ENCODE measurements around the gene CIB4. TPM values are rescaled to one million over a fixed set of nuclear protein-coding genes. Genes with fewer than 3 reads are reported as not detected.

The CIB4 gene
- total RNA-seq, 1 donor from 2014 or later = not detected

DNA sequence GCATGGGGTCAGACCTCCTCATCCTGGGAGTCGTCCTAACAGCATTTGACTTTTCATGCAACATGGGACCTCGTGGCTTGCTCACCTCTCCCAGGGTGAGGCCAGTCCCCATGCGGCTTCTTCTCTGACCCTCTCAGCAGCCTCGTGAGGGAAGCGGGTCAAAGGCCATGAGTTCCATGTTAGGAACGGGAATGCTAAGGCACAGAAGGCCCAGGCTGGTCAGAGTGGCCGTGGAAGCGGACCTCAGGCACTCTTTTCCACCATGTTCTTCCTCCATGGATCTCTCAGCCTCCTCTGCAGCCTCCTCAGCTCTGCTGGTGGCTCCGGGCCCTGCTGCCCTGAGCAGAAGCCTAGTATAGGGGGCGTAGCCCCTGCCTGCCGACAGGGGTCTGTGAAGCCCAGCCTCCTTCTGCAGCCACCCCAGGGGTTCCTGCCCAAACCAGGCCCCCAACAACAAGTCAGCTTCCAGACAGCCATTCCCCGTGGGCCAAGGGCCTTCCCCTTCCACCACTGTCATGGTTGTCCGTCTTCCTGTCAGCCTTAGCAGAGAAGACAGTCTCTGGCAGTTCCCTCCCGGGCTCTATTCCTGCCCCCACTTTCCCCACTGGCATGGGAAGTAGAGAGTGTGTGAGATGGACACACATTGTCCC, 103.2 kb downstream of the CIB4 start:
- TF ChIP-seq POLR2A (IDR thresholded peaks at IDR 0.05) (no peak), POLR2AphosphoS5 (IDR thresholded peaks at IDR 0.05; ENCODE audit: insufficient read depth in 1 of 2, low read depth in 1 of 2) (no peak)
- TF ChIP-seq, protein P1, sequence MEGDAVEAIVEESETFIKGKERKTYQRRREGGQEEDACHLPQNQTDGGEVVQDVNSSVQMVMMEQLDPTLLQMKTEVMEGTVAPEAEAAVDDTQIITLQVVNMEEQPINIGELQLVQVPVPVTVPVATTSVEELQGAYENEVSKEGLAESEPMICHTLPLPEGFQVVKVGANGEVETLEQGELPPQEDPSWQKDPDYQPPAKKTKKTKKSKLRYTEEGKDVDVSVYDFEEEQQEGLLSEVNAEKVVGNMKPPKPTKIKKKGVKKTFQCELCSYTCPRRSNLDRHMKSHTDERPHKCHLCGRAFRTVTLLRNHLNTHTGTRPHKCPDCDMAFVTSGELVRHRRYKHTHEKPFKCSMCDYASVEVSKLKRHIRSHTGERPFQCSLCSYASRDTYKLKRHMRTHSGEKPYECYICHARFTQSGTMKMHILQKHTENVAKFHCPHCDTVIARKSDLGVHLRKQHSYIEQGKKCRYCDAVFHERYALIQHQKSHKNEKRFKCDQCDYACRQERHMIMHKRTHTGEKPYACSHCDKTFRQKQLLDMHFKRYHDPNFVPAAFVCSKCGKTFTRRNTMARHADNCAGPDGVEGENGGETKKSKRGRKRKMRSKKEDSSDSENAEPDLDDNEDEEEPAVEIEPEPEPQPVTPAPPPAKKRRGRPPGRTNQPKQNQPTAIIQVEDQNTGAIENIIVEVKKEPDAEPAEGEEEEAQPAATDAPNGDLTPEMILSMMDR (IDR thresholded peaks at IDR 0.05) = no peak
- DNase-seq (ENCODE audit: extremely low spot score in 2 of 2) = no peak
- Histone ChIP-seq H3K4me1 (no peaks in the 10 kb centered on the region), H3K27me3 (no peaks in the 10 kb centered on the region), H3K36me3 (no peaks in the 10 kb centered on the region), H3K4me3 (no peak overlapping the region), H3K27ac (no peak overlapping the region), H3K9me3 (no peaks in the 10 kb centered on the region)
- intact Hi-C loops (cut with DNase I) = no loop called here

DNA sequence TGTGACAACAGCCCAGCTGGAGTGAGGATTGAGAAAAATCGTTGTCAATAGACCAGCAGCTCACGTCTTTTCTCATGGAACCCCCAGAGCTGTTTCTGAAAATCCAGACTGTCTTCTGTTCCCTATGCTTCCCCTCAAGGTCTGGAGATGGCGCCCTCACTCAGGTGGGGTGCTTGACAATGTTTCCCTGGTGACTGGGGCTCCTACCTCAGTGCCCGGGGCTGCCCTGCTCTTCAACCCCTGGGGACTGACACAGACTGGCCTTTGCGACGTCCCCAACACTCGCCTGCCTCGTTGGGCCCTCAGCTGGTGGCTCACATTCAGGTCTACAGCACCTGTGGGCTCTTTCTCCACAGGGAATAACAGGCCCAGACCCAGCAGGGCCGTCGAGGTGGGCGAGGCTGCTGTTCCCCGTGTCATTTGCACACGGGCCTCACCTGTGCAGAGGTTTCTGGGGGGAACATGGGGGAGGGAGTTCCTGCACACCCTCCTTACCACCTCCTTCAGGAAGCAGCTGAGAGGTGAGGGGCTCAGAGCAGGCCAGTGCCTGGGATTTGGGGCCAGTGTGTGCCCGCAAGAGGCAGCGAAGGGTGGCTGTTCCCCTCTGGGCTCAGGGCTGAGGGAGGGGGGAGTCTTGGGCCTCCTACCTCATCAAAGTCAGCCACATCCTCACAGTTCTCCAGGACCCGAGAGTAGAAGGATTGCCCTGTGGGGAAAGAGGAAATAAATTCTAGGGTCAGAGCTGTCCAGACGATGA, 103.9 kb downstream of the CIB4 start:
- intact Hi-C loops (cut with DNase I) = no loop called here
- no peaks in the 10 kb centered on the region for H3K9me3 ChIP-seq
- H3K27me3 ChIP-seq = no peaks in the 10 kb centered on the region
- H3K4me3 ChIP-seq = no peak overlapping the region
- DNase-seq (ENCODE audit: extremely low spot score in 2 of 2) = no peak
- no peaks in the 10 kb centered on the region for H3K4me1 ChIP-seq
- H3K27ac ChIP-seq = no peak overlapping the region
- TF ChIP-seq, protein P1 (IDR thresholded peaks at IDR 0.05) = no peak
- TF ChIP-seq POLR2A (IDR thresholded peaks at IDR 0.05) (no peak), POLR2AphosphoS5 (IDR thresholded peaks at IDR 0.05; ENCODE audit: insufficient read depth in 1 of 2, low read depth in 1 of 2) (no peak)
- no peaks in the 10 kb centered on the region for H3K36me3 ChIP-seq

DNA sequence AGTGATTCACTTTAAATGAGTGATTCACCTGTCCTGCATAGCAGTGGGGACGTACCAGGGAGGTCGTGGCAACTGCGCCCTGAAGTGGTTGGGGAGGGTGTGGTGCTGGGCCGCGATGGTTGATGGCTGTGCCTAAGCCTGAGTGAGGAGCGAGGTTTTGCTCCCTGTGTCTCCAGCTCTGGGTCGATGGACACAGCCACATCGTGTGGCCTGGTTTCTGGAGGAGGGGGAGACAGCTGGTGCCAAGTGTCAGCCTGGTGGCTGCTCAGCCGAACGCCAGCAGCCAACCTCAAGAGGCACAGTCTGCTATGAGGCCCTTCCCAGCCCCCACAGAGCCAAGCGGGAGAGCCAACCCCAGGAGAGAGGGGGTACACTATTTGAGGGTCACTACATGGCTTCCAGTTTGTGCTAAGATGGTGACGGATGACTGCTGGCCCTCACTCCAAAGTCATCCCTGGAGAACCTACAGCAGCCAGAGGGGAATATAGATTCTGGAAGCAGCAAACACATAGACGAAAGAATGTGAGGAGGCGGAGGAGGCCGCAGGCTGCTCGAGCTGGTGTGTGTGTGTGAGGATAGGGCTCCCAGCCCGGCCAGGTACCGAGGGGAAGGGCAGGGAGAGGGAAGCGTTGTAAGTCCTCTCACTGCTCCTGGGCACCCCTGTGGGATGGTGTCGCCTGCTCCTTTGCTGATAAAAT, 104.6 kb downstream of the CIB4 start:
- Histone ChIP-seq H3K27ac (no peak overlapping the region), H3K36me3 (no peaks in the 10 kb centered on the region), H3K4me1 (no peaks in the 10 kb centered on the region), H3K4me3 (no peak overlapping the region), H3K9me3 (no peaks in the 10 kb centered on the region), H3K27me3 (no peaks in the 10 kb centered on the region)
- no peak for DNase-seq (ENCODE audit: extremely low spot score in 2 of 2)
- intact Hi-C loops (cut with DNase I) = no loop called here
- no peak for TF ChIP-seq POLR2AphosphoS5 (IDR thresholded peaks at IDR 0.05; ENCODE audit: insufficient read depth in 1 of 2, low read depth in 1 of 2)
- TF ChIP-seq, protein P1 (IDR thresholded peaks at IDR 0.05) = no peak
- no peak for TF ChIP-seq POLR2A (IDR thresholded peaks at IDR 0.05)

DNA sequence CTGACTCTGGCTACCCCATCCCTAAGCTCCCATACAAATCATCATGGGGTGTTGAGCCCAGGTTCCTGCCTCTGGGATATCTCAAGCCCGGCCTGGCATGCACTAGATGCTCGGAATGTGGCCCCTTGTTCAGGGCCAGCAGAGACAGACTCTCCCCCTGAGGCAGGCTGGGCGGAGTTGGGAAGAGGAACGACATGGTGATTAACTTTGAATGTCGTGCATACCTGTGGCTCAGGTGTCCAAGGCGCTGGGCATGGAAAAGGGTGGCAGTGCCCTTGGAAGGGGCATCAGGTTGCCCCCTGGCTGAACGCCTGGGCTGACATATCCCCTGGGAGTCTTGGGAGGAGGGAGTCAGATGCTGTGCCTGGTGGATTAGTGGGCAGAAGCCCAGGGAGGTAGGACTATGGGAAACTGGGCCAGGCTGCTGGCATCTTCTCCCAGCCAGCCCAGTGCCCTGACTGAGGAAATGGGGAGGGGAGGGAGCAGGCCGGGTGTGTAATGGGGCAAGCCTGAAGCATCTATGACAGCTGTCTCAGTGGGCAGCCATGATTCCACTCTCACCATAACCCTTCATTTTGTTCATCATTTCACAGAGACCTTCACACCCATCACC, 105.4 kb downstream of the CIB4 start:
- Histone ChIP-seq H3K27ac (no peak overlapping the region), H3K4me3 (no peak overlapping the region), H3K9me3 (no peaks in the 10 kb centered on the region), H3K4me1 (no peaks in the 10 kb centered on the region), H3K36me3 (no peaks in the 10 kb centered on the region), H3K27me3 (no peaks in the 10 kb centered on the region)
- TF ChIP-seq POLR2A (IDR thresholded peaks at IDR 0.05) (no peak), POLR2AphosphoS5 (IDR thresholded peaks at IDR 0.05; ENCODE audit: insufficient read depth in 1 of 2, low read depth in 1 of 2) (no peak)
- TF ChIP-seq, protein P1 (IDR thresholded peaks at IDR 0.05) = no peak
- DNase-seq (ENCODE audit: extremely low spot score in 2 of 2) = no peak
- intact Hi-C loops (cut with DNase I) = no loop called here

Measured in vagina (tissue), 2 donors.